GM23338 (cell line): Measurements from ENCODE around the gene CD247. TPM values are rescaled to one million over a fixed set of nuclear protein-coding genes. Genes with fewer than 3 reads are reported as not detected.

Source experiments
- ATAC-seq: fragments of 200-7000 bp; cut with Tn5 transposase; 3 replicates; pipeline ENCODE4 v1.9.1; 2020
- DNase-seq: peaks from one replicate; pipeline ENCODE4 v3.0.0-alpha.2; 2015; ENCODE audit warnings: low spot score
- H2AFZ ChIP-seq: fragments of 200-600 bp; sonication (generic); 2 replicates; pipeline ENCODE4 v1.8.0; 2016; ENCODE audit warnings: antibody characterized with exemption, mild to moderate bottlenecking, moderate library complexity
- H3F3A ChIP-seq: fragments of 200-600 bp; sonication (generic); replicated peaks from 2 replicates; pipeline ENCODE4 v1.8.0; 2017; ENCODE audit warnings: antibody characterized with exemption, mixed run types, low read depth
- H3K27ac ChIP-seq: fragments of 200-600 bp; sonication (generic); 2 replicates; pipeline ENCODE4 v1.6.1; 2016; ENCODE audit warnings: low read depth
- H3K27me3 ChIP-seq: fragments of 200-600 bp; sonication (generic); 2 replicates; pipeline ENCODE4 v1.8.0; 2016; ENCODE audit warnings: mild to moderate bottlenecking, mixed run types, moderate library complexity; ENCODE audit not compliant: insufficient read depth
- H3K36me3 ChIP-seq: fragments of 200-600 bp; sonication (generic); 2 replicates; pipeline ENCODE4 v1.8.0; 2016; ENCODE audit warnings: mild to moderate bottlenecking; ENCODE audit not compliant: insufficient read depth
- H3K4me1 ChIP-seq: fragments of 200-600 bp; sonication (generic); 2 replicates; pipeline ENCODE4 v1.8.0; 2016; ENCODE audit warnings: mild to moderate bottlenecking, moderate library complexity; ENCODE audit not compliant: insufficient read depth
- H3K4me2 ChIP-seq: fragments of 200-600 bp; sonication (generic); 2 replicates; pipeline ENCODE4 v1.7.1; 2017; ENCODE audit warnings: mixed run types
- H3K4me3 ChIP-seq: fragments of 200-600 bp; sonication (generic); 2 replicates; pipeline ENCODE4 v1.6.1; 2016; ENCODE audit warnings: mixed run types
- H3K79me2 ChIP-seq: fragments of 200-600 bp; sonication (generic); replicated peaks from 2 replicates; pipeline ENCODE4 v1.8.0; 2017; ENCODE audit warnings: mild to moderate bottlenecking; ENCODE audit not compliant: insufficient read depth
- H3K9me2 ChIP-seq: fragments of 200-600 bp; sonication (generic); 2 replicates; pipeline ENCODE4 v1.8.0; 2017; ENCODE audit not compliant: insufficient read depth
- H4K20me1 ChIP-seq: fragments of 200-600 bp; sonication (generic); replicated peaks from 2 replicates; pipeline ENCODE4 v1.8.0; 2017; ENCODE audit warnings: mild to moderate bottlenecking; ENCODE audit not compliant: insufficient read depth
- H3K27ac Mint-ChIP-seq: 2 replicates; pipeline ENCODE4 v1.8.0; 2020; ENCODE audit warnings: inconsistent platforms, mild to moderate bottlenecking, moderate library complexity, mixed read lengths
- H3K27me3 Mint-ChIP-seq: 3 replicates; pipeline ENCODE4 v1.8.0; 2022; ENCODE audit warnings: low read depth, mild to moderate bottlenecking, moderate library complexity, mixed read lengths, inconsistent platforms; ENCODE audit not compliant: insufficient read depth, poor library complexity
- H3K36me3 Mint-ChIP-seq: 3 replicates; pipeline ENCODE4 v1.8.0; 2021; ENCODE audit warnings: low read depth, mild to moderate bottlenecking, inconsistent platforms, moderate library complexity, mixed read lengths
- H3K4me1 Mint-ChIP-seq: 3 replicates; pipeline ENCODE4 v1.8.0; 2020; ENCODE audit warnings: mild to moderate bottlenecking, inconsistent platforms, mixed read lengths
- H3K4me3 Mint-ChIP-seq: 3 replicates; pipeline ENCODE4 v1.8.0; 2021; ENCODE audit warnings: moderate library complexity, mild to moderate bottlenecking, inconsistent platforms, mixed read lengths
- H3K9me3 Mint-ChIP-seq: 3 replicates; pipeline ENCODE4 v1.8.0; 2020; ENCODE audit warnings: moderate library complexity, mild to moderate bottlenecking, inconsistent platforms, mixed read lengths
- CREB1 ChIP-seq: fragments of 250-450 bp; sonication (Bioruptor Pico); IDR thresholded peaks from 2 replicates; pipeline ENCODE4 v1.5.0; 2020; ENCODE audit warnings: low read depth, mild to moderate bottlenecking, moderate library complexity
- EZH2 ChIP-seq: fragments of 200-600 bp; sonication (generic); IDR thresholded peaks from one replicate; pipeline ENCODE4 v1.8.0; 2017; ENCODE audit warnings: antibody characterized with exemption, mild to moderate bottlenecking, low read depth; ENCODE audit not compliant: unreplicated experiment
- EZH2phosphoT487 ChIP-seq: fragments of 200-600 bp; sonication (generic); IDR thresholded peaks from one replicate; pipeline ENCODE4 v1.8.1; 2018; ENCODE audit warnings: antibody characterized with exemption; ENCODE audit not compliant: unreplicated experiment
- JUNB ChIP-seq: IDR thresholded peaks from one replicate; pipeline ENCODE4 v1.6.1; 2016; ENCODE audit warnings: antibody characterized with exemption; ENCODE audit not compliant: unreplicated experiment
- STAT1 ChIP-seq: IDR thresholded peaks from one replicate; pipeline ENCODE4 v1.6.1; 2016; ENCODE audit warnings: antibody characterized with exemption; ENCODE audit not compliant: unreplicated experiment
- ZNF114 ChIP-seq: fragments of 250-450 bp; sonication (Bioruptor Pico); IDR thresholded peaks from 2 replicates; pipeline ENCODE4 v1.5.0; 2020; ENCODE audit warnings: mild to moderate bottlenecking, moderate library complexity
- ZNF331 ChIP-seq: fragments of 250-450 bp; sonication (Bioruptor Pico); IDR thresholded peaks from 2 replicates; pipeline ENCODE4 v1.5.0; 2020; ENCODE audit warnings: low read depth, mild to moderate bottlenecking, moderate library complexity
- polyA plus RNA-seq: library from polyadenylated mRNA; unstranded; fragments of >200 nt; fragmentation: Nextera tagmentation; extraction: Ambion mirVana; gene quantifications from 2 replicates; pipeline ENCODE4 v1.2.1, GENCODE V29; 2016
- total RNA-seq: library from RNA; depleted of rRNA; stranded (reverse); fragments of >200 nt; shearing (Covaris generic); gene quantifications from 2 replicates; pipeline ENCODE4 v1.2.3, GENCODE V29; 2014
- TF ChIP-seq, protein P1 (sequence below): IDR thresholded peaks from one replicate; pipeline ENCODE4 v1.6.1; 2018; ENCODE audit warnings: antibody characterized with exemption; ENCODE audit not compliant: unreplicated experiment
- TF ChIP-seq, protein P2 (sequence below): fragments of 250-450 bp; sonication (Bioruptor Pico); IDR thresholded peaks from 2 replicates; pipeline ENCODE4 v1.5.0; 2020; ENCODE audit warnings: mild to moderate bottlenecking, moderate library complexity
- TF ChIP-seq, protein P3 (sequence below), 2 experiments: fragments of 200-600 bp in 1 of 2; sonication (generic) in 1 of 2; conservative IDR thresholded peaks; 2 replicates each; pipeline versions ENCODE4 v1.5.1 to v1.6.1; 2016 to 2017; ENCODE audit warnings: antibody characterized with exemption in 2 of 2, low read depth in 2 of 2, mild to moderate bottlenecking in 2 of 2, moderate library complexity in 1 of 2

CD247 gene
- total and polyA plus RNA-seq, 2 experiments from 2014 or later, result 1.2 to 1.4 TPM

GRCh38 chr1:167510881-167511280, 7.4 kb downstream of the CD247 start (continued):
- TF ChIP-seq, protein P1, sequence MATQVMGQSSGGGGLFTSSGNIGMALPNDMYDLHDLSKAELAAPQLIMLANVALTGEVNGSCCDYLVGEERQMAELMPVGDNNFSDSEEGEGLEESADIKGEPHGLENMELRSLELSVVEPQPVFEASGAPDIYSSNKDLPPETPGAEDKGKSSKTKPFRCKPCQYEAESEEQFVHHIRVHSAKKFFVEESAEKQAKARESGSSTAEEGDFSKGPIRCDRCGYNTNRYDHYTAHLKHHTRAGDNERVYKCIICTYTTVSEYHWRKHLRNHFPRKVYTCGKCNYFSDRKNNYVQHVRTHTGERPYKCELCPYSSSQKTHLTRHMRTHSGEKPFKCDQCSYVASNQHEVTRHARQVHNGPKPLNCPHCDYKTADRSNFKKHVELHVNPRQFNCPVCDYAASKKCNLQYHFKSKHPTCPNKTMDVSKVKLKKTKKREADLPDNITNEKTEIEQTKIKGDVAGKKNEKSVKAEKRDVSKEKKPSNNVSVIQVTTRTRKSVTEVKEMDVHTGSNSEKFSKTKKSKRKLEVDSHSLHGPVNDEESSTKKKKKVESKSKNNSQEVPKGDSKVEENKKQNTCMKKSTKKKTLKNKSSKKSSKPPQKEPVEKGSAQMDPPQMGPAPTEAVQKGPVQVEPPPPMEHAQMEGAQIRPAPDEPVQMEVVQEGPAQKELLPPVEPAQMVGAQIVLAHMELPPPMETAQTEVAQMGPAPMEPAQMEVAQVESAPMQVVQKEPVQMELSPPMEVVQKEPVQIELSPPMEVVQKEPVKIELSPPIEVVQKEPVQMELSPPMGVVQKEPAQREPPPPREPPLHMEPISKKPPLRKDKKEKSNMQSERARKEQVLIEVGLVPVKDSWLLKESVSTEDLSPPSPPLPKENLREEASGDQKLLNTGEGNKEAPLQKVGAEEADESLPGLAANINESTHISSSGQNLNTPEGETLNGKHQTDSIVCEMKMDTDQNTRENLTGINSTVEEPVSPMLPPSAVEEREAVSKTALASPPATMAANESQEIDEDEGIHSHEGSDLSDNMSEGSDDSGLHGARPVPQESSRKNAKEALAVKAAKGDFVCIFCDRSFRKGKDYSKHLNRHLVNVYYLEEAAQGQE, result no peak

DNA sequence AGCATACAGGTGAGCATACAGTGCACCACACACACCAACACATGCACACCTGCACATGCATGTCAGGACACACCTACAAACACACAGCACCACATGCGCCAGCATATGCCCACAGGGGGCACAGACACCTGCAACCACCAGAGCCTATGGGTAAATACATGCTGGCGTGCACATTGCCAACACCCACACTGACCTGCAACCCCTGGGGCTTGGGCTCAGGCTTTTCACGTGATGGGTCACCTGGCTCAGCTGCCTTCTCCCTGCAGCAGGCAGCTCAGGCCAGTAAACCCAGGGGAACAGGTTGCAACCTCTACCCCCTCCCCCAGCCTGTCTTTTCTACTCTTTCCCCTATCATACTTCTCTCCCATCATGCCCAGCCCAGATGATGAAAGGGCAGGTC, 8.1 kb downstream of the CD247 start:
- H3K27me3 ChIP-seq, result no peaks in the 10 kb centered on the region
- no peak overlapping the region for H3K4me3 ChIP-seq
- no peak overlapping the region for H3K27ac Mint-ChIP-seq
- no peaks in the 10 kb centered on the region for H3K36me3 Mint-ChIP-seq
- peaks cover 9% of the 10 kb centered on the region; the same call in 1 of the 2 replicates for H3K9me2 ChIP-seq
- no peaks in the 10 kb centered on the region for H4K20me1 ChIP-seq
- no peaks in the 10 kb centered on the region for H3F3A ChIP-seq
- peaks cover 11% of the 10 kb centered on the region for H3K4me1 Mint-ChIP-seq
- peak; percentile 31; the same call in 1 of the 3 replicates for ATAC-seq
- H3K27me3 Mint-ChIP-seq, result no peaks in the 10 kb centered on the region
- no peaks in the 10 kb centered on the region for H3K9me3 Mint-ChIP-seq
- no peak overlapping the region for H3K27ac ChIP-seq
- DNase-seq, result no peak
- no peaks in the 10 kb centered on the region for H3K36me3 ChIP-seq
- no peaks in the 10 kb centered on the region for H3K79me2 ChIP-seq
- no peak overlapping the region for H2AFZ ChIP-seq
- H3K4me3 Mint-ChIP-seq, result no peak overlapping the region
- no peaks in the 10 kb centered on the region for H3K4me1 ChIP-seq
- no peak overlapping the region for H3K4me2 ChIP-seq
- no peak for TF ChIP-seq ZNF331 (CRISPR knock-in tag)
- TF ChIP-seq STAT1, result no peak
- TF ChIP-seq ZNF114, result no peak
- TF ChIP-seq EZH2phosphoT487, result no peak
- TF ChIP-seq, protein P1, result no peak
- TF ChIP-seq, protein P2, sequence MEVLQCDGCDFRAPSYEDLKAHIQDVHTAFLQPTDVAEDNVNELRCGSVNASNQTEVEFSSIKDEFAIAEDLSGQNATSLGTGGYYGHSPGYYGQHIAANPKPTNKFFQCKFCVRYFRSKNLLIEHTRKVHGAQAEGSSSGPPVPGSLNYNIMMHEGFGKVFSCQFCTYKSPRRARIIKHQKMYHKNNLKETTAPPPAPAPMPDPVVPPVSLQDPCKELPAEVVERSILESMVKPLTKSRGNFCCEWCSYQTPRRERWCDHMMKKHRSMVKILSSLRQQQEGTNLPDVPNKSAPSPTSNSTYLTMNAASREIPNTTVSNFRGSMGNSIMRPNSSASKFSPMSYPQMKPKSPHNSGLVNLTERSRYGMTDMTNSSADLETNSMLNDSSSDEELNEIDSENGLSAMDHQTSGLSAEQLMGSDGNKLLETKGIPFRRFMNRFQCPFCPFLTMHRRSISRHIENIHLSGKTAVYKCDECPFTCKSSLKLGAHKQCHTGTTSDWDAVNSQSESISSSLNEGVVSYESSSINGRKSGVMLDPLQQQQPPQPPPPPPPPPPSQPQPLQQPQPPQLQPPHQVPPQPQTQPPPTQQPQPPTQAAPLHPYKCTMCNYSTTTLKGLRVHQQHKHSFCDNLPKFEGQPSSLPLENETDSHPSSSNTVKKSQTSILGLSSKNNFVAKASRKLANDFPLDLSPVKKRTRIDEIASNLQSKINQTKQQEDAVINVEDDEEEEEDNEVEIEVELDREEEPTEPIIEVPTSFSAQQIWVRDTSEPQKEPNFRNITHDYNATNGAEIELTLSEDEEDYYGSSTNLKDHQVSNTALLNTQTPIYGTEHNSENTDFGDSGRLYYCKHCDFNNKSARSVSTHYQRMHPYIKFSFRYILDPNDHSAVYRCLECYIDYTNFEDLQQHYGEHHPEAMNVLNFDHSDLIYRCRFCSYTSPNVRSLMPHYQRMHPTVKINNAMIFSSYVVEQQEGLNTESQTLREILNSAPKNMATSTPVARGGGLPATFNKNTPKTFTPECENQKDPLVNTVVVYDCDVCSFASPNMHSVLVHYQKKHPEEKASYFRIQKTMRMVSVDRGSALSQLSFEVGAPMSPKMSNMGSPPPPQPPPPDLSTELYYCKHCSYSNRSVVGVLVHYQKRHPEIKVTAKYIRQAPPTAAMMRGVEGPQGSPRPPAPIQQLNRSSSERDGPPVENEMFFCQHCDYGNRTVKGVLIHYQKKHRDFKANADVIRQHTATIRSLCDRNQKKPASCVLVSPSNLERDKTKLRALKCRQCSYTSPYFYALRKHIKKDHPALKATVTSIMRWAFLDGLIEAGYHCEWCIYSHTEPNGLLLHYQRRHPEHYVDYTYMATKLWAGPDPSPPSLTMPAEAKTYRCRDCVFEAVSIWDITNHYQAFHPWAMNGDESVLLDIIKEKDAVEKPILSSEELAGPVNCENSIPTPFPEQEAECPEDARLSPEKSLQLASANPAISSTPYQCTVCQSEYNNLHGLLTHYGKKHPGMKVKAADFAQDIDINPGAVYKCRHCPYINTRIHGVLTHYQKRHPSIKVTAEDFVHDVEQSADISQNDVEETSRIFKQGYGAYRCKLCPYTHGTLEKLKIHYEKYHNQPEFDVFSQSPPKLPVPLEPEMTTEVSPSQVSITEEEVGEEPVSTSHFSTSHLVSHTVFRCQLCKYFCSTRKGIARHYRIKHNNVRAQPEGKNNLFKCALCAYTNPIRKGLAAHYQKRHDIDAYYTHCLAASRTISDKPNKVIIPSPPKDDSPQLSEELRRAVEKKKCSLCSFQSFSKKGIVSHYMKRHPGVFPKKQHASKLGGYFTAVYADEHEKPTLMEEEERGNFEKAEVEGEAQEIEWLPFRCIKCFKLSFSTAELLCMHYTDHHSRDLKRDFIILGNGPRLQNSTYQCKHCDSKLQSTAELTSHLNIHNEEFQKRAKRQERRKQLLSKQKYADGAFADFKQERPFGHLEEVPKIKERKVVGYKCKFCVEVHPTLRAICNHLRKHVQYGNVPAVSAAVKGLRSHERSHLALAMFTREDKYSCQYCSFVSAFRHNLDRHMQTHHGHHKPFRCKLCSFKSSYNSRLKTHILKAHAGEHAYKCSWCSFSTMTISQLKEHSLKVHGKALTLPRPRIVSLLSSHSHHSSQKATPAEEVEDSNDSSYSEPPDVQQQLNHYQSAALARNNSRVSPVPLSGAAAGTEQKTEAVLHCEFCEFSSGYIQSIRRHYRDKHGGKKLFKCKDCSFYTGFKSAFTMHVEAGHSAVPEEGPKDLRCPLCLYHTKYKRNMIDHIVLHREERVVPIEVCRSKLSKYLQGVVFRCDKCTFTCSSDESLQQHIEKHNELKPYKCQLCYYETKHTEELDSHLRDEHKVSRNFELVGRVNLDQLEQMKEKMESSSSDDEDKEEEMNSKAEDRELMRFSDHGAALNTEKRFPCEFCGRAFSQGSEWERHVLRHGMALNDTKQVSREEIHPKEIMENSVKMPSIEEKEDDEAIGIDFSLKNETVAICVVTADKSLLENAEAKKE (CRISPR knock-in tag), result no peak
- no peak for TF ChIP-seq JUNB
- no peak for TF ChIP-seq CREB1 (CRISPR knock-in tag)
- TF ChIP-seq EZH2, result no peak
- TF ChIP-seq, protein P3, sequence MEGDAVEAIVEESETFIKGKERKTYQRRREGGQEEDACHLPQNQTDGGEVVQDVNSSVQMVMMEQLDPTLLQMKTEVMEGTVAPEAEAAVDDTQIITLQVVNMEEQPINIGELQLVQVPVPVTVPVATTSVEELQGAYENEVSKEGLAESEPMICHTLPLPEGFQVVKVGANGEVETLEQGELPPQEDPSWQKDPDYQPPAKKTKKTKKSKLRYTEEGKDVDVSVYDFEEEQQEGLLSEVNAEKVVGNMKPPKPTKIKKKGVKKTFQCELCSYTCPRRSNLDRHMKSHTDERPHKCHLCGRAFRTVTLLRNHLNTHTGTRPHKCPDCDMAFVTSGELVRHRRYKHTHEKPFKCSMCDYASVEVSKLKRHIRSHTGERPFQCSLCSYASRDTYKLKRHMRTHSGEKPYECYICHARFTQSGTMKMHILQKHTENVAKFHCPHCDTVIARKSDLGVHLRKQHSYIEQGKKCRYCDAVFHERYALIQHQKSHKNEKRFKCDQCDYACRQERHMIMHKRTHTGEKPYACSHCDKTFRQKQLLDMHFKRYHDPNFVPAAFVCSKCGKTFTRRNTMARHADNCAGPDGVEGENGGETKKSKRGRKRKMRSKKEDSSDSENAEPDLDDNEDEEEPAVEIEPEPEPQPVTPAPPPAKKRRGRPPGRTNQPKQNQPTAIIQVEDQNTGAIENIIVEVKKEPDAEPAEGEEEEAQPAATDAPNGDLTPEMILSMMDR (conservative IDR thresholded peaks at IDR 0.05; ENCODE audit: low read depth in 2 of 2), result no peak
